H1 (cell line): ENCODE measurements around the gene CCDC138. TPM values are rescaled to one million over a fixed set of nuclear protein-coding genes. Genes with fewer than 3 reads are reported as not detected.

Source experiments
- CTCF ChIA-PET: fragments of 300-600 bp; sonication (Branson Sonifier 250); formaldehyde crosslinking; loops from one replicate; lab custom pipeline; 2021; ENCODE audit not compliant: partially characterized antibody; lab: Charles Lee
- POLR2A ChIA-PET: fragments of 300-600 bp; sonication (Branson Sonifier 250); formaldehyde crosslinking; loops from one replicate; lab custom pipeline; 2021; ENCODE audit warnings: inconsistent platforms; ENCODE audit not compliant: partially characterized antibody; lab: Charles Lee
- DNase-seq, 2 experiments: peaks; one replicate each; pipeline versions ENCODE4 v3.0.0 to v3.0.0-alpha.2; 2010 to 2022; ENCODE audit warnings: low spot score in 2 of 2, low read depth in 1 of 2, mixed read lengths in 1 of 2
- FAIRE-seq: peaks from 2 replicates; lab custom pipeline; 2011; peaks lifted over from hg19 to GRCh38; lab: Jason Lieb, UNC
- H2AFZ ChIP-seq: 2 replicates; pipeline ENCODE4 v1.8.1; 2012; ENCODE audit warnings: low read length, inconsistent platforms
- H2AK5ac ChIP-seq: 2 replicates; pipeline ENCODE4 v1.6.1; 2013; ENCODE audit warnings: low read depth, low read length
- H2BK120ac ChIP-seq: replicated peaks from 2 replicates; pipeline ENCODE3; 2013; ENCODE audit warnings: low read depth, low read length, inconsistent platforms
- H2BK12ac ChIP-seq: 2 replicates; pipeline ENCODE4 v1.6.1; 2013; ENCODE audit warnings: low read depth, low read length
- H2BK15ac ChIP-seq: 2 replicates; pipeline ENCODE4 v1.6.1; 2013; ENCODE audit warnings: low read length
- H2BK20ac ChIP-seq: 2 replicates; pipeline ENCODE4 v1.6.1; 2013; ENCODE audit warnings: low read length
- H2BK5ac ChIP-seq: 2 replicates; pipeline ENCODE4 v1.6.1; 2013; ENCODE audit warnings: low read depth, low read length
- H3K14ac ChIP-seq: 2 replicates; pipeline ENCODE4 v1.6.1; 2013; ENCODE audit warnings: inconsistent platforms; ENCODE audit not compliant: insufficient read length
- H3K18ac ChIP-seq: 2 replicates; pipeline ENCODE4 v1.6.1; 2013; ENCODE audit warnings: low read length; ENCODE audit errors: extremely low read depth
- H3K23ac ChIP-seq: 2 replicates; pipeline ENCODE4 v1.6.1; 2013; ENCODE audit warnings: inconsistent platforms; ENCODE audit not compliant: insufficient read length
- H3K23me2 ChIP-seq: 2 replicates; pipeline ENCODE4 v1.6.1; 2013; ENCODE audit warnings: low read depth, low read length
- H3K27ac ChIP-seq: 2 replicates; pipeline ENCODE4 v1.6.1; 2011; ENCODE audit warnings: low read depth, low read length, inconsistent platforms
- H3K27me3 ChIP-seq, 4 experiments: replicated peaks in 1 of 4; 1 replicate in 1 of 4; 2 replicates in 3 of 4; pipeline versions ENCODE4 v1.6.1 to v1.8.1; 2011 to 2013; ENCODE audit warnings: low read length in 3 of 4, mild to moderate bottlenecking in 3 of 4, inconsistent platforms in 2 of 4, mixed read lengths in 2 of 4, moderate library complexity in 1 of 4; ENCODE audit not compliant: control insufficient read depth in 3 of 4, insufficient read depth in 3 of 4; ENCODE audit errors: extremely low read depth in 1 of 4
- H3K36me3 ChIP-seq, 4 experiments: 2 replicates each; pipeline versions ENCODE4 v1.6.1 to v1.8.1; 2011 to 2013; ENCODE audit warnings: mild to moderate bottlenecking in 4 of 4, low read length in 3 of 4, moderate library complexity in 2 of 4, control low read depth in 1 of 4, inconsistent platforms in 1 of 4; ENCODE audit not compliant: insufficient read depth in 4 of 4, control insufficient read depth in 2 of 4
- H3K4ac ChIP-seq: replicated peaks from 2 replicates; pipeline ENCODE3; 2013; ENCODE audit warnings: low read length, low read depth, mixed read lengths, inconsistent platforms; ENCODE audit not compliant: insufficient read length
- H3K4me1 ChIP-seq, 4 experiments: replicated peaks in 1 of 4; 1 replicate in 1 of 4; 2 replicates in 3 of 4; pipeline versions ENCODE4 v1.6.1 to v1.8.1; 2011 to 2013; ENCODE audit warnings: low read length in 3 of 4, inconsistent platforms in 2 of 4, mixed read lengths in 1 of 4; ENCODE audit not compliant: insufficient read depth in 4 of 4, control insufficient read depth in 3 of 4
- H3K4me2 ChIP-seq, 2 experiments: 2 replicates each; pipeline versions ENCODE4 v1.6.1 to v1.8.1; 2011 to 2013; ENCODE audit warnings: low read depth in 2 of 2, low read length in 2 of 2, control low read depth in 1 of 2, inconsistent platforms in 1 of 2, mild to moderate bottlenecking in 1 of 2; ENCODE audit not compliant: insufficient read depth in 1 of 2
- H3K4me3 ChIP-seq, 4 experiments: fragments of 200-600, 300-600 bp in 1 of 4; sonication (generic), shearing (Covaris generic), sonication (Bioruptor Twin) in 1 of 4; 2 replicates each; pipeline versions ENCODE4 v1.5.1 to v1.8.1; 2011 to 2016; ENCODE audit warnings: low read length in 4 of 4, low read depth in 3 of 4, control low read depth in 2 of 4, inconsistent platforms in 2 of 4, mild to moderate bottlenecking in 2 of 4, mixed read lengths in 1 of 4, moderate library complexity in 1 of 4; ENCODE audit not compliant: insufficient read depth in 2 of 4; ENCODE audit errors: extremely low read depth in 1 of 4
- H3K56ac ChIP-seq: replicated peaks from 2 replicates; pipeline ENCODE3; 2013; ENCODE audit warnings: low read depth, mild to moderate bottlenecking, mixed read lengths, low read length, inconsistent platforms; ENCODE audit not compliant: insufficient read length
- H3K79me1 ChIP-seq: 2 replicates; pipeline ENCODE4 v1.6.1; 2013; ENCODE audit warnings: low read depth, low read length, control low read depth
- H3K79me2 ChIP-seq, 2 experiments: 2 replicates each; pipeline versions ENCODE4 v1.6.1 to v1.8.1; 2012 to 2013; ENCODE audit warnings: low read length in 2 of 2, mild to moderate bottlenecking in 2 of 2, inconsistent platforms in 1 of 2; ENCODE audit not compliant: insufficient read depth in 2 of 2, control insufficient read depth in 1 of 2
- H3K9ac ChIP-seq, 4 experiments: replicated peaks in 1 of 4; 1 replicate in 1 of 4; 2 replicates in 3 of 4; pipeline versions ENCODE4 v1.6.1 to v1.8.1; 2011 to 2013; ENCODE audit warnings: low read depth in 3 of 4, low read length in 3 of 4, control low read depth in 2 of 4, mild to moderate bottlenecking in 2 of 4, moderate library complexity in 2 of 4, inconsistent platforms in 1 of 4; ENCODE audit errors: extremely low read depth in 1 of 4
- H3K9me3 ChIP-seq, 2 experiments: 2 replicates each; pipeline versions ENCODE4 v1.6.1 to v1.8.1; 2012 to 2013; ENCODE audit warnings: mild to moderate bottlenecking in 2 of 2, moderate library complexity in 2 of 2, control low read depth in 1 of 2, inconsistent platforms in 1 of 2, low read depth in 1 of 2, low read length in 1 of 2, mixed read lengths in 1 of 2; ENCODE audit not compliant: insufficient read depth in 2 of 2
- H4K20me1 ChIP-seq, 2 experiments: replicated peaks in 1 of 2; 2 replicates each; pipeline versions ENCODE3 to v1.8.1; 2011 to 2013; ENCODE audit warnings: inconsistent platforms in 2 of 2, low read length in 2 of 2, mild to moderate bottlenecking in 1 of 2; ENCODE audit not compliant: insufficient read depth in 2 of 2, control insufficient read depth in 1 of 2
- H4K5ac ChIP-seq: 2 replicates; pipeline ENCODE4 v1.6.1; 2013; ENCODE audit warnings: low read length, low read depth, mixed read lengths, inconsistent platforms; ENCODE audit not compliant: insufficient read length
- H4K8ac ChIP-seq: 2 replicates; pipeline ENCODE4 v1.8.0; 2013; ENCODE audit warnings: mild to moderate bottlenecking, moderate library complexity, low read length, inconsistent platforms; ENCODE audit not compliant: insufficient read depth; ENCODE audit errors: extremely low read depth
- H4K91ac ChIP-seq: replicated peaks from 2 replicates; pipeline ENCODE3; 2013; ENCODE audit warnings: low read length, mixed read lengths, inconsistent platforms; ENCODE audit not compliant: insufficient read length
- BCL11A ChIP-seq, 2 experiments: IDR thresholded peaks; one replicate each; pipeline ENCODE4 v1.6.1; 2011; ENCODE audit warnings: low read depth in 2 of 2, low read length in 2 of 2, mild to moderate bottlenecking in 2 of 2
- CBX8 ChIP-seq: fragments of 300-800, 300-1000 bp; sonication (generic); IDR thresholded peaks from 2 replicates; pipeline ENCODE4 v1.7.1; 2016; ENCODE audit warnings: low read depth, low read length, borderline replicate concordance
- WGBS, 2 experiments: shearing (Covaris generic) in 1 of 2; methylation state at CpG; one replicate each; pipeline versions ENCODE4 v1.1.6 to v1.1.7; 2013 to 2015; ENCODE audit warnings: low lambda C conversion rate in 2 of 2, mixed read lengths in 2 of 2, inconsistent platforms in 1 of 2, low coverage in 1 of 2, missing lambda C conversion rate in 1 of 2; ENCODE audit not compliant: insufficient replicate concordance in 2 of 2, insufficient coverage in 1 of 2, insufficient read length in 1 of 2; ENCODE audit errors: extremely low coverage in 1 of 2, missing lambda C conversion rate in 1 of 2; 5-methylcytosine and 5-hydroxymethylcytosine counted together
- polyA plus RNA-seq, 7 experiments: library from polyadenylated mRNA; depleted of rRNA in 3 of 7; stranded (reverse) in 5 of 7; unstranded in 2 of 7; fragments of >200 nt in 5 of 7; fragments of 200-250 nt in 2 of 7; gene quantifications; 1 replicate in 5 of 7; 2 replicates in 1 of 7; 4 replicates in 1 of 7; pipeline versions ENCODE4 v1.2.1 to v1.2.3, GENCODE V29; 2011 to 2013; ENCODE audit warnings: missing spikeins in 2 of 7, mixed read lengths in 2 of 7
- total RNA-seq: library from RNA; stranded (reverse); fragmentation: NEBNext Ultra II Directional; extraction: Animal tissue kit (Norgen Biotek cat#: 25700); gene quantifications from 2 replicates; pipeline ENCODE4 v1.2.1, GENCODE V29; 2021
- TF ChIP-seq, protein P1 (sequence below): IDR thresholded peaks from 2 replicates; pipeline ENCODE4 v1.6.1; 2011; ENCODE audit warnings: low read depth, mild to moderate bottlenecking, low read length; ENCODE audit not compliant: insufficient read depth

Gene CCDC138
- total and polyA plus RNA-seq, 2 of the 8 experiments (the other 6 are each of a cell fraction or from before 2014, with no cell fraction given) = 8.3 to 29.8 TPM

DNA sequence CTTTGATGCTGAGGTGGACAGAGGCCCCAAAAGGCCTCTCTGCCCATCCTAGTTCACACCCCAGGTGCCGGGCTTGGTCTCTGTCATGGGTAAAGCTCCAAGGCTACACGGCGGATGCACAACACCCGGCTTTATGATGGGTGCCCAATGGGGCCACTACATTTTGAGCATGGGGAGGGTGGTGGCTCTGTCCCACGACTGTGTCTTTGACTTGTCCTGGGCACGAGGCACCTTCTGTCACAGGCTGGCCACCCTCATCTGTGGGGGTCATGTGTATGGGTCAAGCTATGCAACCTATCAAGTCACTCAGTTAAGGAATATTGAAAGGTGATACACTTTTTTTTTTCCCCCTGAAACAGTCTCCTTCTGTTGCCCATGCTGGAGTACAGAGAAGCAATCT lies 138.7 kb downstream of the CCDC138 start:
- no peaks in the 10 kb centered on the region for H3K79me1 ChIP-seq
- H3K27me3 ChIP-seq = no peaks in the 10 kb centered on the region
- FAIRE-seq (no peak), DNase-seq (no peak)
- H3K4me3 ChIP-seq = no peak overlapping the region
- no peak overlapping the region for H2BK15ac ChIP-seq
- WGBS, 2 experiments = 82% methylated on average over 6 of the region's 6 CpGs; no CpG with 5 or more reads in 1 of the 2 experiments
- no peaks in the 10 kb centered on the region for H3K79me2 ChIP-seq
- H3K23ac ChIP-seq = no peak overlapping the region
- no peak overlapping the region for H3K9ac ChIP-seq
- H4K8ac ChIP-seq = no peak overlapping the region
- TF ChIP-seq, protein P1, sequence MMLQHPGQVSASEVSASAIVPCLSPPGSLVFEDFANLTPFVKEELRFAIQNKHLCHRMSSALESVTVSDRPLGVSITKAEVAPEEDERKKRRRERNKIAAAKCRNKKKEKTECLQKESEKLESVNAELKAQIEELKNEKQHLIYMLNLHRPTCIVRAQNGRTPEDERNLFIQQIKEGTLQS = no peak
- TF ChIP-seq BCL11A (IDR thresholded peaks at IDR 0.05; ENCODE audit: low read depth in 2 of 2, low read length in 2 of 2) (no peak), CBX8 (no peak)
- H3K23me2 ChIP-seq = no peaks in the 10 kb centered on the region
- no peaks in the 10 kb centered on the region for H3K9me3 ChIP-seq
- H2BK12ac ChIP-seq = no peak overlapping the region
- no peak overlapping the region for H3K14ac ChIP-seq
- ChIA-PET POLR2A (no interaction called here), CTCF (interaction anchor here (1.0 to 1.4 kb wide), 2 partner anchors 54 to 71 kb away, joined by 3 read pairs; no protein-coding TSS in a partner anchor)
- no peaks in the 10 kb centered on the region; a peak in 1 of 7 replicates for H3K4me1 ChIP-seq
- H3K56ac ChIP-seq = no peak overlapping the region
- no peak overlapping the region for H2BK120ac ChIP-seq
- no peak overlapping the region for H2AK5ac ChIP-seq
- H2BK5ac ChIP-seq = no peak overlapping the region
- no peak overlapping the region for H3K27ac ChIP-seq
- no peak overlapping the region for H3K4me2 ChIP-seq
- H3K18ac ChIP-seq = no peak overlapping the region
- no peaks in the 10 kb centered on the region for H3K36me3 ChIP-seq
- no peaks in the 10 kb centered on the region for H4K20me1 ChIP-seq
- no peak overlapping the region for H2BK20ac ChIP-seq
- H4K91ac ChIP-seq = no peak overlapping the region
- H4K5ac ChIP-seq = no peak overlapping the region
- H3K4ac ChIP-seq = no peak overlapping the region
- no peak overlapping the region for H2AFZ ChIP-seq
